Medulla oblongata (tissue), 1 donor: ENCODE results near the gene BOD1L1.

ENCODE experiments used
- DNase-seq: peaks from one replicate; pipeline ENCODE4 v3.0.0-alpha.2; 2015; ENCODE audit errors: extremely low spot score

The BOD1L1 gene

GRCh38 chr4:13539047-13539618, 88.4 kb downstream of the BOD1L1 start:
- no peak for DNase-seq

DNA sequence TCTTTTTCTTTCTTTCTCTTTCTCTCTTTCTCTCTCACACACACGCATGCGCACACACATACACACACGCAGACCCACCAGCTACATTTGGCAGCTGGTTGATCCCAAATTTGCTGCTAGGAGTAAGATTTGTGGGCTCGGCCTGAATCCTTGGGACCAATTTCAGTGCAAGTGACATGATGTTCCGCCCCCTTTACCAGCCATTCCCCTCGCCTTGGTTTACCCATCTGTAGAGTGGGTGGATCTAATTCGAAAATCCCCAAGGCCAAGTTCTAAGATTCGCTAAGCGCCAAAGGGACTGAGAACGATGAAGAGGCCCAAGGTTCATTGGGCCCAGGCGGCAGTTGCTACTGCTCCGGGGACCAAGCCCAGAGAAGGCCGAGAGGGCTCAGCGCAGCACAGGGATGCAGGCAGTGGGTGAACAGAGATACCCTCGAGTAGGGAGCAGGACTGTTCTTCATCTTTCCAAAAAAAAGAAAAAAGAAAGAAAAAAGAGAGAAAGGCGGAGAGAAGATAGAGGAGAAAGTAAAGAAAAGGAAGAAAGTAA, 89.0 kb downstream of the BOD1L1 start:
- DNase-seq, result no peak

- DNase-seq, result no peak
These were observed 89.7 kb downstream of the BOD1L1 start for GRCh38 chr4:13537832-13538177.

DNA sequence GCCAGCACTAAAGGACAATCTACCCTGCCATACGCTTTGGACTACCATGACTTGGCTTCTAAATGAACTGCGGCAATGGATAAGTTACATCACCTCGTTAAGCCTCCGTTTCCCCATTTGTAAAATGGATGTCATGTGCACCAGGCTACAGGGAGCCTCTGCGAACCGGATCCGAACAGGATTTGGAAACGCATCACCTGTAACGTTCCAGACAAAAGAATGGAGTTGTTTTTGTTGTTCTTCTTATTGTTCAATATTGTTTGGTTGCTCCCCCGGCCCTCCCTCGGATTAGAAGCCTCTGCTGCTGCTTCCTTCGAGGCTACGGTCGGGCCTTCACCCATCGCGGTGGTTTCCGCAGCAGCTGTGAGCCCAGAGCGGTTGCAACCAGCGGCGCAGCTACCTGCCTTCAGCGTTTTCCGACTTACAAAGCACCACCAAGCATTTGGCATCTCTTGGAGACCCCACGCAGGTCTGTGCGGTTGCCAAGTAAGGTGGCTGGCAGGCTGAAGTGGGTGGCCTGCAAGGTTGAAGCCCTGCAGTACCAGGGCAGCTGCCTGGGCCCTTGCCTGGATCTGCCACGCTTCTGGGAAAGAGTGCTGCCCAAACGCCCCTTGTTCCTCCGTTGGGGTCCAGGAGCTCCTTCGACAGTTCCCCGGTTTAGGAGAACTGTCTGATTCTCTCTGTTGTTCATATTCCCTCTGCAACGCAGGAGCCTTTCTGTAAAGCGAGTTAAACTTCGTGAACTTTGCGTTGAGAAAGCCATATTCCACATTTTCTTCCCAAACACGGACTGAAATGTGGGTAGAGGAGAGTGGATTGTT, 90.3 kb downstream of the BOD1L1 start:
- DNase-seq, result no peak

GRCh38 chr4:13536607-13537006, 90.9 kb downstream of the BOD1L1 start:
- DNase-seq, result no peak

- DNase-seq, result no peak
These were observed 91.7 kb downstream of the BOD1L1 start for GRCh38 chr4:13535708-13536361.

- no peak for DNase-seq
These were observed 92.4 kb downstream of the BOD1L1 start for GRCh38 chr4:13535118-13535517.

DNA sequence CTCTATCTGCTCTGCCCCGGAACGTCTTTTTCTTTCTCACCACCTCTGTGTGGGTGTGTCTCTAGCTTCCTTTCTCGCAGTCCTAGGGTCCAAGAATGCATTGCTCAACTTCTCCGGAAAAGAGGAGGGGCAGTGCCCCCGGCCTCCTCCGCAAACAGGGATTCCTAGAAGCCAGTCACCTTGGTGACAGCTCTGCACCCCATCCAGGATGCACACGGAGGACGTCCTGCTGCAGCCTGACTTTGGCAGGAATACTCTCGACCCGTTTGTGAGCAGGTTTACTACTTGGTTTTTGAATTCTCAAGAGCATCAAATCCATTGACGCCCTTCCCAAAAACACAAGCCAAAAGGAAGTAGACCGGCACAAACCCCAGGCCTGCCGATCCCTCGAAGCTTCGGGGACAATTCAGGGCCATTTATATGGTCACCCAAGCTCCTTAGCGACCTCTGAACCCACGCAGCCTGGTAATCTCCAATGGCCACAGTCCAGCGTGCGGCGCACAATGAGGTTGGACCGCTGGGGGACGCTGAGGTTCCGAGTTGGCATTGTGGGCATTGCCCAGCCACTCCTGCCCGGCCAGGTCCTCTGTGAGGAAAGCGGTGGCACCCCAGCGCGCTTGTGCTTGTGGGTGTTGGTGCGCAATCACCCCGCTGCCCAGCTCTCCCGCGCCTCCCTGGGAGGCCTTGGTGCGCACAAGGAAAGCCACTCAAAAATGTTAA, 93.0 kb downstream of the BOD1L1 start:
- no peak for DNase-seq

- no peak for DNase-seq
These were observed 93.7 kb downstream of the BOD1L1 start for GRCh38 chr4:13533670-13534343.

GRCh38 chr4:13531625-13531998, 95.9 kb downstream of the BOD1L1 start:
- no peak for DNase-seq

DNA sequence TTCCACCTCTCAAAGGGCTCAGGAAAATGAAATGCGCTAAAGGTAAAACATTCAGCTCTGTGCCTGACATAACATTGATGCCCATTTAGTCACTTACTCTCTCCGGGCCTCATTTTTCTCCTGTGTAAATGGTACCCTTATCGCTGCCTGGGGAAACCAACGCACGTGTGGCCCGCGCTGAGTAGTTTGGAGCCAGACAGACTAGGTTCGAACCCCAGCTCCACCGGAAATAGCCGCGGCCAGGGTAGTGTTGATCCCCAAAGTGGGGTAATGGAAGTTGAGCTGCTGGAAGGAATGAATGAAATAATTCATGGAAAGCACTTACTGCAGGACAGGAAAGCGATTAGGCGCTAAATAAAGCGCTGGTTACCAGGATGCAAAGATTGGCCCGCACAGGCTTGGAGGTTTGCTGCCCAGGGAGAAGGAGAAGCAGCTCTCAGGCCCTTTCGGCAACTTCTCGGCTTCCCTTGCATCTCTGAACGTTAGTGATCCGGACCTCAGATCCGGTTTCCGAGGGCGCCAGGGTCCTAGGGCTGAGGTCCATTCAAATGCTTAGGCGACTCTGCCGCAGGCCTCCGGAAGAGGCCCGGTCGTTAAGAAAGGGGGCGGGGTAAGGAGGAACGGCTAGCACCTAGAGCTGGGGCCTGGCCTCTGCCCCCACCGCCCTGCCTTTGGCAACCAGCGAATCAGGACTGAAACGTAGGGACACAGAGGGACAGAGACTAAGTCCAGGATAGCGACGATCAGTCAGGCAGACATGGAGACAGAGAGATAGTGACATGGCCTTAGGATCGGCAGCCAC, 96.5 kb downstream of the BOD1L1 start:
- no peak for DNase-seq

- no peak for DNase-seq
These were observed 98.2 kb downstream of the BOD1L1 start for GRCh38 chr4:13529128-13529919.

DNA sequence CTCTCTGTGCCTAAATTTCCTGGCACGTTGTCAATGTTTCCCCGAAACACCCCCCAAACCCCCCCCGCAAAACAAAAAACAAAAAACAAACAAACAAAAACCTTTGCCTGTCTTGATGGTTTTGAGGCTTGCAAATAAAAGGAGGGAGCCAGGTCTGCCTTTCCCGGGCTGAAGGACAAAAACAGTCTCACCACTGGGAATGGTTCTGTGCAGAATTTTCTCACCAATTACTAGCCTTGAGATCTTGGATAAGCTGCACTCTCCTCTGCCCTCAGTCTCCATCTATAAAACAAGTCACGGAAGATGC, 98.8 kb downstream of the BOD1L1 start:
- DNase-seq, result no peak

DNA sequence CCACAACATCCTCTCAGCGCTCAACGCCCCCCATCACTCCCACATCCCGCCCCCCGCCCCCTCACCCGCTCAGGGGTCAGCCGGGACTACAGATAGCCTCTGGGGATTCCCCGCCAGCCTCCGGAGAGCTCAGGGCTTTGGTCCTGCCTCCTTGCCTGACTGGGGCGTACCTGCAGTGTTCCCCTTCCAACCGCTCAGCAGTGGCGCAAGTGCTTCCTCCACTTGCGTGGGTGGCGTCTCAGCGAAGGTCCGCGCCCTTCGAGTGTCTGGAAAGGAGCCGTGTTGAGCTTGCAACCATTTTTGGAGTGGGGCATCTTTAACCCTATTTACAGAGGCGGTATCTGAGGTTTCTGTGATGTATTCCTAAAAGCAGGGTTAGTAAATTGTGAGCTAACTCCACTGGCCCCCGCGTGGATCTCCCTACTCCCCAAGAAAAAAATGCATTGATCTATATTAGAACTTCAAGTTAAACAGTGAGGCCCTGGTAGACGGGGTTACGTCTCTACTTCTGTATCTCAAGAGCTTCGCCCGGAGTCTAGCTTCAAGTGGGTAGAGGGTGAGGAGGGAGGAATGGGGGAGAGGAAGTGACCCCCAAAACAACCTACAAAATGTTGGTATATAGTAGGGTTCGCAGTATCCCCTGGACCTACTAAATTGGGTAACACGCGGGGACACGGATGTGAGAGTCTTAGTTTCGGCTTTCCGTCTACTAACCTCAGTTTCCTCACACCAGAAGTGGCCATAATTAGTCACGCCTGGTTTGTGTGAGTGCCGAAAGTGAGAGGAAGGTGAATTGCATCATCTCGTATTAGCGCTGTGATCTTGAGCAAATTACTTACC, 99.3 kb downstream of the BOD1L1 start:
- no peak for DNase-seq

GRCh38 chr4:13527192-13527980, 100.1 kb downstream of the BOD1L1 start:
- no peak for DNase-seq

DNA sequence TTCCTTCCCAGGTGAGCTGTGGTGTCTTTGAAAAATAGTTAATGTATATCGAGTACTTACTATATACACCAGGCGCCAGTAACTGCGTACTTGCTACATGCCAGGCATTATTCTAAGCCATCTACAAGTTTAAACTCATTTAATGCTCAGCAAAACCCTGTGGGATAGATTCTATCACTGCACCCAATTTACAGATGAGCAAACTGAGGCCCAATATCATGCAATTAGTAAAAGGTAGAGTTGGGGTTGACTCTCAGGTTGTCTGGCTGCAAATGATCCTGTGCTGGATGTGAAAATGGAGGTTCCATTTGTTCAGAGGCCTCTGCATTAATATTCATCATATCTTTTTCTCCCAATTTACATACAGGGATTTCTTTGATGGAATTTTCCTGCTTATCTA, 100.9 kb downstream of the BOD1L1 start:
- no peak for DNase-seq

DNA sequence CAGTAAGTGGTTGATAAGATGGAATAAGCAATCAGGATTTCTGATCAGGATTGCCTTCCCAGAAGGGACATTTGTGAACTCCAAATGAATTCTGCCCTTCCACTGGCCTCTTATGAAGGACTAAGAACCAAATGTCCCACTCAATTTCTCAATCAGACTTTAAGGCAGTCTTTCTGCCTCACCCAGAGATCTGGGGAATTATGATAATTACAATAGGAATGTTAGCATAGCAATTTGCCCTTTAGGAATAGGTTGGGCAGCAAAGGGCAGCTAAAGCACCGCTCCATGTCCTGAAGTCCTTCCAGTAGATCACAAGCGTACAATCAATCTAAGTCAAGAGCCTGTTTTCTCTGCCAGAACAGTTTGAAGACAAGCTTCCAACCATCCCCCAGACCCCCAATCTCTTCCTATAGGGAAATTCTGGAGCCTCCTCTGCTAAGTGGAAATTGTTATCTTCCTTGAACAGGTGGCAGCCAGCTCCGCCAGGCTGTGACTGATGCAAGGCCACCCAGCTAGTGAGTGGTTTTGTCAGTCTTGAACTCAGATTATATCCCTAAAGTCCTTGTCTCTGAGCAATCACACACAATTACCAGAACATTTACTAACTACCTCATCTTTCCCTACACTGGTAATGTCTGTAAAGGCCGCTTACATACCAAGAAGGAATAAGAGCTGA, 101.8 kb downstream of the BOD1L1 start:
- DNase-seq, result no peak
